WERI-Rb-1 (cell line): ENCODE results near the gene PI4K2A.

Source experiments
- DNase-seq: peaks from one replicate; pipeline ENCODE4 v3.0.0-alpha.2; 2020
- H3K27ac ChIP-seq: fragments of 250-450 bp; sonication (Bioruptor Pico); 2 replicates; pipeline ENCODE4 v1.5.1; 2020; ENCODE audit warnings: mild to moderate bottlenecking, moderate library complexity
- H3K27me3 ChIP-seq: fragments of 250-450 bp; sonication (Bioruptor Pico); 2 replicates; pipeline ENCODE4 v1.5.1; 2021; ENCODE audit warnings: mild to moderate bottlenecking, low read depth, moderate library complexity; ENCODE audit not compliant: insufficient read depth, severe bottlenecking
- H3K36me3 ChIP-seq: fragments of 250-450 bp; sonication (Bioruptor Pico); 2 replicates; pipeline ENCODE4 v1.5.1; 2020; ENCODE audit warnings: mild to moderate bottlenecking, moderate library complexity
- H3K4me3 ChIP-seq: 2 replicates; pipeline ENCODE4 v1.5.1; 2011; ENCODE audit warnings: low read depth, mild to moderate bottlenecking, control low read depth, low read length
- H3K9me3 ChIP-seq: fragments of 250-450 bp; sonication (Bioruptor Pico); 2 replicates; pipeline ENCODE4 v1.5.1; 2021; ENCODE audit warnings: mild to moderate bottlenecking, moderate library complexity; ENCODE audit not compliant: severe bottlenecking
- CTCF ChIP-seq: IDR thresholded peaks from 2 replicates; pipeline ENCODE4 v1.5.1; 2011; ENCODE audit warnings: low read depth, mild to moderate bottlenecking, control low read depth, inconsistent platforms, low read length

PI4K2A gene

DNA sequence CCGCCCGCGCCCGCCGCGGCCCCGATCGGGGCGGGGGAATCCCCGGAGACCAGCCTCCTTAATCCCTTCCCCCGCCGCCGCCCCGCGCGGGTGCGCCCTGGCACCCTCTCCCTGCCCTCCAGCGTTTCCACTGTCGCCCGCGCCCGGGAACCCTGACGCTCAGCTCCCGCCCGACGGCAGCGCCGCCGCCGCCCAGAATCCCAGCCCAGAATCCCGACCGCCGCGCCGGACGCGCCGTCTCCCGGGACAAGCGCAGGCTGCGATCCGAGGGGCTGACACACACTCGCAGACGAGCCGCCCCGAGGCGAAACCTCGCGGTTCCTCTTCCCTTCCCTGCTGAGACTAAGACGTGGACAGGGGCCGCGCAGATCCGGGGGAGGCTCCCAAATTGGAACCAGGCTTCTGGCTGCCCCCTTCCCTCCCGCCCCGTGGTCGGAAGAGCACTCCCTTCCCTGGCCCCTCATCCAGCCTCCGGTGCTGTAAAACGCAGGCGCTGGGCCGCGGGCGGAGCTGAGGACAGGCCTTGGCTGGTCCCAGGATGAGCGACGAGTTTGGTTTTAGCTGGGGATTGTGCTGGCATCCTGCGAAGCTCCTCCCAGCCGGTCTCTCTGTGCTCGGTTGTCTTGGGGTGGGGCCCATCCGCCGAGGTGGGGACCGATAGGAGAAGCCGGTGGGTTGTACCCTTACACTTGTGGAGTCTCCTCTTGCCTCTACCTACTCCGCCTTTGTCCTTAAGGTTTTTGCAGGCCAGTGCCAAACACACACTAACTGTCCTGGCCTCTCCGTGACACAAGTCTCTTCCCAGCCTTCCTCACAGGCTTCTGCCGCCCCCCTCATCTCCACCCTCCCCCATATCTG is 74.2 kb downstream of the PI4K2A start:
- Histone ChIP-seq H3K9me3 (no peaks in the 10 kb centered on the region), H3K27me3 (no peaks in the 10 kb centered on the region), H3K4me3 (peak overlapping the region; percentile 68), H3K36me3 (no peaks in the 10 kb centered on the region), H3K27ac (peak overlapping the region; percentile 86)
- TF ChIP-seq CTCF = no peak
- peak; percentile 62 for DNase-seq

GRCh38 chr10:97715259-97715874 is 74.9 kb downstream of the PI4K2A start:
- Histone ChIP-seq H3K36me3 (no peaks in the 10 kb centered on the region), H3K9me3 (no peaks in the 10 kb centered on the region), H3K27me3 (no peaks in the 10 kb centered on the region), H3K4me3 (no peak overlapping the region), H3K27ac (no peak overlapping the region)
- DNase-seq = no peak
- TF ChIP-seq CTCF = no peak

DNA sequence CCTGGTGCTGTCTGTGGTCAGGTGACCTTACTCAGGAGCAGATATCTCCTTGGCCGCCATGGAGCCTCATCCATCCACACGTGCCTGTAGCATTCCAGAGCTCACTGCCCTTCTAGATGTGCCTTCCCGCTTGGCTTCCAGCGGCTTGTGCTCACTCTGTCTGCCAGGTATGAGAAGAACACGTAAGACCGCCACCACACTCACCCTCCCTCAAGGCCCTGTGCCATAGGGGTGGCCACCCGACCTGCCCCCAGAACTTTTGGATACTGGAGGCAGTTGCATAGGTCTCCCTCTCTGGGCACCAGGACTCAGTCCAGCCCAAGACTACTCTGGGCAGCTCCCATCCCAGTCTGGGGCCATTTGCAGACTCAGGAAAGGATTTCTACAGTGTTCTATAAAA is 77.2 kb downstream of the PI4K2A start:
- Histone ChIP-seq H3K9me3 (no peaks in the 10 kb centered on the region), H3K27me3 (no peaks in the 10 kb centered on the region), H3K36me3 (no peaks in the 10 kb centered on the region), H3K4me3 (no peak overlapping the region), H3K27ac (no peak overlapping the region)
- DNase-seq = no peak
- no peak for TF ChIP-seq CTCF

- H3K36me3 ChIP-seq = no peaks in the 10 kb centered on the region
- no peak overlapping the region for H3K27ac ChIP-seq
- no peak for DNase-seq
- no peaks in the 10 kb centered on the region for H3K27me3 ChIP-seq
- no peaks in the 10 kb centered on the region for H3K9me3 ChIP-seq
- no peak for TF ChIP-seq CTCF
- no peak overlapping the region for H3K4me3 ChIP-seq
Measured at GRCh38 chr10:97718178-97718577, 77.7 kb downstream of the PI4K2A start.

GRCh38 chr10:97718659-97719142 is 78.2 kb downstream of the PI4K2A start:
- Histone ChIP-seq H3K36me3 (no peaks in the 10 kb centered on the region), H3K9me3 (no peaks in the 10 kb centered on the region), H3K27ac (no peak overlapping the region), H3K27me3 (no peaks in the 10 kb centered on the region), H3K4me3 (no peak overlapping the region)
- TF ChIP-seq CTCF = no peak
- peak; percentile 46 for DNase-seq
